ENCODE measurements around the gene GRM2.

Gene GRM2

DNA sequence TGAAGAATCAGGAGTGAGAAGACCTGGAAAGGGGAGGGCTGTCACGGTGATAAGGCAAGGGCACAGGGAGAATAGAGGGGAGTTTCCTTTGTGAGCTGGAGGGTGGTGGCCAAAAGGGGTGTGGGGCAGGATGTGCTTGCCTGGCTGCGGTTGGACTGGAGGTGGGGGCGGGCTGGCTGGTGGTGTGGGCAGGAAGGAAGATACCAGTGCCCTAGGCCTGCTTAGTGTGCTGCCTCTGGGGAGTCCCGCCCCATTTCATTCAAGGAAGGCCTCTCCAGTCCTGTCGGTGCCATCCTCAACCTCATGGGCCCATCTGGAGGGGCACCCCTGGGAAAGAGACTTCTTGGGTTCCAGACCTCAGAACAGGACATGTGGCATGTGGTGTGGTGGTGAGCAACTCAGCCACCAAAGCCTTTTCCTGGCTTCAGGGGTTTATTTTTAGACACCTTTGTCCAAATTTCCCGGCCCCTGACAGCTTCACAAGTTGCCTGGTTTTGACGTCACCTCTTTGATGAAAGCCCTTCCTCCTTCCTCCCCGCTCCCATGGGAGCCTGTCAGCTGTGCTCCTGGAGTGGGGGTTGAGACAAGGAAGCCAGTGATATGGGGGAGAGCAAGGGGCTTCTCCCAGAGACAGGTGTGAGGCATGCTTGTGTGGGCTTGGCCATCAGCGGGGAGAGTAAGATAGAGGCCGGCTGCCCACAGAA lies 20.2 kb upstream of the GRM2 start:
- H3K27ac ChIP-seq = peak overlapping the region; percentile 12 to 74
- TF ChIP-seq, protein P1, sequence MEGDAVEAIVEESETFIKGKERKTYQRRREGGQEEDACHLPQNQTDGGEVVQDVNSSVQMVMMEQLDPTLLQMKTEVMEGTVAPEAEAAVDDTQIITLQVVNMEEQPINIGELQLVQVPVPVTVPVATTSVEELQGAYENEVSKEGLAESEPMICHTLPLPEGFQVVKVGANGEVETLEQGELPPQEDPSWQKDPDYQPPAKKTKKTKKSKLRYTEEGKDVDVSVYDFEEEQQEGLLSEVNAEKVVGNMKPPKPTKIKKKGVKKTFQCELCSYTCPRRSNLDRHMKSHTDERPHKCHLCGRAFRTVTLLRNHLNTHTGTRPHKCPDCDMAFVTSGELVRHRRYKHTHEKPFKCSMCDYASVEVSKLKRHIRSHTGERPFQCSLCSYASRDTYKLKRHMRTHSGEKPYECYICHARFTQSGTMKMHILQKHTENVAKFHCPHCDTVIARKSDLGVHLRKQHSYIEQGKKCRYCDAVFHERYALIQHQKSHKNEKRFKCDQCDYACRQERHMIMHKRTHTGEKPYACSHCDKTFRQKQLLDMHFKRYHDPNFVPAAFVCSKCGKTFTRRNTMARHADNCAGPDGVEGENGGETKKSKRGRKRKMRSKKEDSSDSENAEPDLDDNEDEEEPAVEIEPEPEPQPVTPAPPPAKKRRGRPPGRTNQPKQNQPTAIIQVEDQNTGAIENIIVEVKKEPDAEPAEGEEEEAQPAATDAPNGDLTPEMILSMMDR (IDR thresholded peaks at IDR 0.05) = no peak
- DNase-seq (ENCODE audit: low spot score) = no peak
- H3K4me3 ChIP-seq = no peak overlapping the region

DNA sequence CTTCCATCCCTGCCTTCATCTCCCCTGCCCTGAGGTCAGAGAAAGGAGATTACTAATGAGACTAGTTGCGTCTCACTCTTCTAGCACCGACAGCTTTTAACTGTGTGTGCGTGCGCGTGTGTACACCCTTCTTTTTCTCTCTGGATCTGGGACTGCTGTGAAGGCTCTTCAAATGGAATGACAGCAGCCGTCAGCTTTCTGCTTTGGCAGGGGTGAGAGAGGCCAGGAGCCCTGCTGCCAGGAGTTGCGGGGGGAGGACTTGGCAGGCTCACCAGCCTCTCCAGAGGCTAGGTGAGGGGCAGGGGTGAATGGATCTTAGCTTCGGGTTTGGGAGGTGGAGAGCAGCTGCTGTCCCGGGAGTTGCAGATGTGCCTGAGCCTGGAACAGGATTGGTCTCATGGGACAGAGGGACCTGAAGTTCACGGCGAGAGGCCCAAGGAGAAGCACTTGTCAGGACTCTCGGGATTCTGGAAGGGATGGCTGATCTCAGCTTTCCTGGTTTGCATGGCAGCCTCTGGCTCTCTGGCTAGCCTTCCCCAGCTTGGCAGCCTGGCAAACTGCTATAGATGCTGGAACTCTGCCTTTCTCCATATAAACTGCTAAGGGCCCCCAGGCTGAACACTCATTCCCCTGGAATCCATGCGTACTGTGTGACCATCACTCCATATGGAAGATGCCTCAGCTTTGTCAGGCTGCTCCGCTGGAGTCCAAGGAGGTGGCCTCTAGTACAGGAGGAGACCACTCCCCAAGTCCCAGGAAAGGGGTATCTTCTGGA lies 19.2 kb upstream of the GRM2 start:
- peak overlapping the region in 1 of 2 donors; percentile 40 for H3K27ac ChIP-seq
- TF ChIP-seq, protein P1 (IDR thresholded peaks at IDR 0.05) = no peak
- no peak overlapping the region for H3K4me3 ChIP-seq
- DNase-seq (ENCODE audit: low spot score) = no peak

DNA sequence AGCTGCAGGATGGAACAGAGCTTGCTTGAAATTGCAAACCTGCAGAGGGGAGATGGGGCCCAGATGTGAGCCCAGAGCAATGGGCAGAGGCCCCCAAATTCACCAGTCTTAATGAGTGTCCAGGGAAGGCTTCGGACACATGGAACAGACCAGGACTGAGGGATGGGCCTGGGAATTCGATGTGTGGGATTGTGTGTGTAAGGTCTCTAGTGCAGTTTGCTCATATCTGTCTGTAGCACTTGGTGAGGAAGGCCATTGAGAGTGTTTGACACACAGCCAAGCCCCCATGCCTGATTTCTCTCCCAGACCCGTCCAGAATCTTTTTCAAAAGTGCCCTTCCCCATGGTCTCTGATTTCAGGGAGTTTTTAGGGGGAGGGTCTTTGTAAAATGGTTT lies 18.7 kb upstream of the GRM2 start:
- TF ChIP-seq, protein P1 (IDR thresholded peaks at IDR 0.05) = no peak
- no peak for DNase-seq (ENCODE audit: low spot score)
- Histone ChIP-seq H3K27ac (no peak overlapping the region), H3K4me3 (no peak overlapping the region)

DNA sequence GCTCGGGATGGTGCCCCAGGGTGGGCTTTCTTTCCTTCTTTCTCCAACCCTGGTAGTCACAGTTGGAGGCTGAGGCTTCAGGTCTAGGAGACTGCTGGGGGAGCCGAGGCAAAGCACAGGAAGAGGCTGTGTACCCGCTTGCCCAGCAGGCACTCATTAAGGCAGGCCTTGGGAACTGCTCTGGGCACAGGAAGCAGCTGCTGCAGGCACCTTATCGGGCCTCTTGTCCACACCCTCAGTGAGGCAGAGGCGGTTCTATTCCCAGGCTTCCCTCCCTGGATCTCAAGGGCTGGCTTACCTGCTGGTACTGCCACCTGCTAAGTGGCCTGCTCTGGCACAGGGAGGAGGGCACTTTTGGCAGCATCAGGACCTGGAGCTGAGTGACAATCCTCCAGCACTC lies 15.8 kb upstream of the GRM2 start:
- TF ChIP-seq, protein P1 (IDR thresholded peaks at IDR 0.05) = no peak
- H3K4me3 ChIP-seq = no peak overlapping the region
- H3K27ac ChIP-seq = peak overlapping the region in 1 of 2 donors; percentile 28
- DNase-seq (ENCODE audit: low spot score) = no peak

DNA sequence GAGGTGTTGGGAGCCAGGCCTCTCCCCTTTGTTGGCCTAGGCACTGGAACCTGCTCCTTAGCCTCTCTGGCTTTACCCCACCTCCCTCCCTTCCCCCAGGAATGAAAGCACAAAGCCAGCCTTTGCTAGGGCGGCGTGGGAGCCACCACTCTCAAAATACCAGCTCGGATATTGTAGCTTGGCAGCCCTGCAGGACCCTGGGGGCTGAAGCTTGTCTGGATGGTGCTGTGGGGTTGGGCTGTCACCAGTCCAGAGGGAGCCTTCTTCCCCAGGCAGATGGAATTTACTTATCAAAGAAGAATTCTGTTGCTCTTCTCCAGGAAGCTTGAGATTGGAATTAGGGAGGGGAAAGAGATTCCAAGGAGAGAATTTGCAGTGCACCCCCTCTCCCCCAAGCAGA lies 14.9 kb upstream of the GRM2 start:
- TF ChIP-seq, protein P1 (IDR thresholded peaks at IDR 0.05) = no peak
- Histone ChIP-seq H3K27ac (no peak overlapping the region), H3K4me3 (no peak overlapping the region)
- DNase-seq (ENCODE audit: low spot score) = no peak

DNA sequence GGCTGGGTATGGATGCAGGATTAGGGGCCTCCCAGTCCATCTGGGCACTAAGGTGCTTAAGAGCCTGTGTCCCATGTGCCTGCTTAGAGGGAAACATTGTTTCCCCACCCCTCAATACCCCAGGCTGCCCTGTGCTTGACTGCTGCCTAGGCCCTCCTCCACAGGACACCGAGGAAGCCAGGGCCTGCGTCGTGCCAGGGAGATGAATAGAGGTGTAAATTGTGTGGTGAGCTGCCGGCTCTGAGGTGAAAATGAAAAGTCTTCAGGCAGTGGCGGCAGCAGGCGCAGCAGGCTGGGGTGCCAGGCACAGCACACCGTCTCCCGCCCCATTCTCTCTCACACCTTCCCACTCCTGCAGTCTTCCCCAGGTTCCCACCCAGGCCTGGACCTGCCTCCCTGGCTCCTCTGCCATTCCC lies 13.9 kb upstream of the GRM2 start:
- no peak overlapping the region for H3K4me3 ChIP-seq
- TF ChIP-seq, protein P1 (IDR thresholded peaks at IDR 0.05) = no peak
- DNase-seq (ENCODE audit: low spot score) = no peak
- H3K27ac ChIP-seq = no peak overlapping the region

DNA sequence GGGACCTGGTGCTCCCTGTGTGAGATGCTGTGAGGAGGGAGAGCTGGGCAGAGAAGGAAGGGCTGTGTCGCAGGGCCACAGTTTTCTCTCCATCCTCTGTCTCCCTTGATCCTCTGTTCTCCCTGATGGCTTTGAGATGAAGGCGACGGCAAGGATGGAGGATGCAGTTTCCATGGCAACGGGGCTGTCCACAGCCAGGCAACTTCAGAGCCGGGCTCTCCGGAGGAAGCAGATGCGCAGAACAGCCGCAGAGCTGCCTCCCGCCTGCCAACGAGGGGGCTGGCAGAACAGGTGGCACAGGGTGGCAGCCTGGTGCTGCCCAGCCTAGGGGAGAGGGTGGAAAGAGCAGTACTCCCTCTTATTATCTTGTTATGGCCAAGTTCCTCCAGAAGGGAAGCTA lies 9.9 kb upstream of the GRM2 start:
- H3K27ac ChIP-seq = no peak overlapping the region
- DNase-seq (ENCODE audit: low spot score) = no peak
- TF ChIP-seq, protein P1 (IDR thresholded peaks at IDR 0.05) = no peak
- H3K4me3 ChIP-seq = no peak overlapping the region
